ENCODE results near the gene FJX1. TPM values are rescaled to one million over a fixed set of nuclear protein-coding genes. Genes with fewer than 3 reads are reported as not detected.

FJX1 gene
- total and polyA plus RNA-seq, 9 donors = 5.5 to 40.2 (median 8.1) TPM

- Histone ChIP-seq H3K36me3 (no peaks in the 10 kb centered on the region), H3K4me1 (ENCODE audit: insufficient read depth) (no peaks in the 10 kb centered on the region), H3K4me3 (no peak overlapping the region), H3K27me3 (no peaks in the 10 kb centered on the region), H3K27ac (no peak overlapping the region), H3K9me3 (no peaks in the 10 kb centered on the region)
- no peak for DNase-seq
- TF ChIP-seq POLR2A (IDR thresholded peaks at IDR 0.05) = no peak
- no peak for TF ChIP-seq EP300 (IDR thresholded peaks at IDR 0.05)
- TF ChIP-seq, protein P1, sequence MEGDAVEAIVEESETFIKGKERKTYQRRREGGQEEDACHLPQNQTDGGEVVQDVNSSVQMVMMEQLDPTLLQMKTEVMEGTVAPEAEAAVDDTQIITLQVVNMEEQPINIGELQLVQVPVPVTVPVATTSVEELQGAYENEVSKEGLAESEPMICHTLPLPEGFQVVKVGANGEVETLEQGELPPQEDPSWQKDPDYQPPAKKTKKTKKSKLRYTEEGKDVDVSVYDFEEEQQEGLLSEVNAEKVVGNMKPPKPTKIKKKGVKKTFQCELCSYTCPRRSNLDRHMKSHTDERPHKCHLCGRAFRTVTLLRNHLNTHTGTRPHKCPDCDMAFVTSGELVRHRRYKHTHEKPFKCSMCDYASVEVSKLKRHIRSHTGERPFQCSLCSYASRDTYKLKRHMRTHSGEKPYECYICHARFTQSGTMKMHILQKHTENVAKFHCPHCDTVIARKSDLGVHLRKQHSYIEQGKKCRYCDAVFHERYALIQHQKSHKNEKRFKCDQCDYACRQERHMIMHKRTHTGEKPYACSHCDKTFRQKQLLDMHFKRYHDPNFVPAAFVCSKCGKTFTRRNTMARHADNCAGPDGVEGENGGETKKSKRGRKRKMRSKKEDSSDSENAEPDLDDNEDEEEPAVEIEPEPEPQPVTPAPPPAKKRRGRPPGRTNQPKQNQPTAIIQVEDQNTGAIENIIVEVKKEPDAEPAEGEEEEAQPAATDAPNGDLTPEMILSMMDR (IDR thresholded peaks at IDR 0.05) = no peak
- 55 to 72% (median 57%) methylated on average over 4 of the region's 4 CpGs for WGBS, 3 donors
- intact Hi-C loops (cut with DNase I) = no loop called here
Observed at GRCh38 chr11:35655856-35656255, 37.6 kb downstream of the FJX1 start.

DNA sequence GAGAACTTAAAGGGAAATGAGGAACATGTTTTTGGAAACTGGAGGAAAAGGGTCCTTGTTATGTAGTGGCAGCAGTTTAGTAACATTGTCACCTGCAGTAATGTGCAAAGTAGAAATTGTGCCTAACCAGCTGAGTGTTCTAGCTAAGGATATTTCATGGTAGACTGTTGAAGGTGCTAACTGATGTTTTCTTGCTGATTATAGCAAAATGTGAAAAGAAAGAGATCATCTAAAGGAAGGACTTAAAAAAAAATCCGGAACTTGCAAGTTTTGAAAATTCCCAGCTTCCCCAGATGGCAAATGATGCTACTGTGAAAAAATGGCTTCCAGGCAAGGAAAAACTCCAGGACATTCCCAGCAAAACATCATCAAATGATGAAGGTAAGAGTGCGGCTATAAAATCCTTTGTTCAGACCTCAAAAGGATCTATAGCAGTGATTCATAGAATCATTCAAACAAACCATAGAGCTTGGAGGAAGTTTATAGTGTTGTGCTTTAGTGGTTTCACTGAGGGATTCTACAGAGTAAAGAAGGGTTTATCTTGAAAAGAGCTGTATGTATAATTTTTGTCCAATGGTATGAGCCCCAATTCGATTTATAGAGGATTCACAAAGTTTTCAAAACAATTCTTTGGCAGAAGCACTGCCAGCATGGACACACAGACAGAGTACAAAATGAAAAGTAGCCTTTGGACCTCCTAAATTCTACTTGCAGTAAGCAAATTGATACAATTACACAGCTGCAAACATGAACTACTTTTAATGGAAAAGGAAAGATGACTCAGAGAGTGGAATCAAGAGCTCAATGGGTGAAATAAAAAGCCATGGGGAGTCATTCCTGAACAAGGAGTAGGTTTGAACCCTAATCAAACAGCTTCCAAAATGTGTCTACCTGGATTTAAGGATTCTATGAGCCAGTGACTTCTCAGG lies 40.0 kb downstream of the FJX1 start:
- no peaks in the 10 kb centered on the region for H3K9me3 ChIP-seq

GRCh38 chr11:35661534-35661933 lies 43.3 kb downstream of the FJX1 start:
- Histone ChIP-seq H3K4me3 (peak overlapping the region; percentile 71), H3K27me3 (no peaks in the 10 kb centered on the region), H3K36me3 (no peaks in the 10 kb centered on the region), H3K4me1 (ENCODE audit: insufficient read depth) (peaks cover 6% of the 10 kb centered on the region), H3K27ac (no peak overlapping the region), H3K9me3 (no peaks in the 10 kb centered on the region)
- DNase-seq = no peak
- TF ChIP-seq, protein P1 (IDR thresholded peaks at IDR 0.05) = no peak
- no peak for TF ChIP-seq EP300 (IDR thresholded peaks at IDR 0.05)
- TF ChIP-seq POLR2A (IDR thresholded peaks at IDR 0.05) = no peak
- 6 to 13% (median 10%) methylated on average over 5 of the region's 5 CpGs for WGBS, 3 donors
- intact Hi-C loops (cut with DNase I) = loop anchor here in 1 of 4 donors (5.0 kb wide), 1 partner anchor 44 kb away; the partner anchor contains the start of gene FJX1

More for the DNA sequence above, 40.0 kb downstream of the FJX1 start:
- no peak for TF ChIP-seq POLR2A (IDR thresholded peaks at IDR 0.05)
- TF ChIP-seq, protein P1 (IDR thresholded peaks at IDR 0.05) = no peak
- no peak for TF ChIP-seq EP300 (IDR thresholded peaks at IDR 0.05)
- no peaks in the 10 kb centered on the region for H3K27me3 ChIP-seq
- no peak for DNase-seq
- WGBS, 3 donors = 62 to 67% (median 66%) methylated on average over 3 of the region's 3 CpGs
- H3K27ac ChIP-seq = no peak overlapping the region
- peaks cover 2% of the 10 kb centered on the region for H3K4me1 ChIP-seq (ENCODE audit: insufficient read depth)
- H3K36me3 ChIP-seq = no peaks in the 10 kb centered on the region
- intact Hi-C loops (cut with DNase I) = no loop called here
- H3K4me3 ChIP-seq = no peak overlapping the region

DNA sequence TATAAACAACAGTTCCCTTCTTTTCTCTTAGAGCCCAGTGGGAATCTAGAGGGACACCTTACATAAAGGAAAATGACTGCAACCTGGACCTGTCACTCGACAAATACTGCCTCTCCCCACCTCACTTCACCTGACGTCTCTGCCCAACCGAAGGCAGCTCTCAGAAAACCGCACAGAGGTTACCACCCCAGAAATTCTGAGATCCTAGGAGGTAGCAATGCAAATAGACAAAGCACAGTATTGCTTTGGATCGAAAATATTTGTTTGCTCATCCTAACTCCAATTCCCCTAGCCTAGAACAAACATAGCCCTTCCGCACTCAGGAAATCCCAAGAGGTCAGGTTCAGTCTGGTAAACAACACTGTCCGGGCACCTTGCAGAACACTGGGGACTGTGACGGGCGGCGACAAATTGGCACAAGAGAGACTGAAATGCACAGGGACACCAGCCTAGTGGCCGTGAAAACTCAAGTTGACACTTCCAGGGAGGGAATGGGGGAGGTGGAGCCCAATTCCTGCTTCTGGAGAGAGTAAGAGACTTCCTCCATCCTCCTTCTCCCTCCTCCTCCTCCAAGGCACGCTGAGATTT lies 43.9 kb downstream of the FJX1 start:
- Histone ChIP-seq H3K36me3 (no peaks in the 10 kb centered on the region), H3K27me3 (no peaks in the 10 kb centered on the region), H3K9me3 (no peaks in the 10 kb centered on the region), H3K4me1 (ENCODE audit: insufficient read depth) (peaks cover 6% of the 10 kb centered on the region), H3K27ac (peak overlapping the region; percentile 94 to 95), H3K4me3 (peak overlapping the region; percentile 71)
- DNase-seq = no peak
- intact Hi-C loops (cut with DNase I) = loop anchor here in 1 of 4 donors (5.0 kb wide), 1 partner anchor 45 kb away; the partner anchor contains the start of gene FJX1
- 0% methylated on average over 12 of the region's 12 CpGs for WGBS, 3 donors
- TF ChIP-seq POLR2A (IDR thresholded peaks at IDR 0.05) (no peak), EP300 (IDR thresholded peaks at IDR 0.05) (no peak)
- TF ChIP-seq, protein P1 (IDR thresholded peaks at IDR 0.05) = no peak

All from ovary (tissue), 9 donors.